ENCODE data around the gene ITPR1. TPM values are rescaled to one million over a fixed set of nuclear protein-coding genes. Genes with fewer than 3 reads are reported as not detected.

Gene ITPR1
- total RNA-seq, 1 experiment from 2014 or later, result 48.5 TPM

GRCh38 chr3:4795905-4796304 lies 302.8 kb downstream of the ITPR1 start:
- Histone ChIP-seq H3K4me1 (ENCODE audit: insufficient read depth, low read length) (no peaks in the 10 kb centered on the region), H3F3A (ENCODE audit: low read length, unreplicated experiment) (no peaks in the 10 kb centered on the region), H3K79me2 (ENCODE audit: low read length) (no peaks in the 10 kb centered on the region), H3K27ac (ENCODE audit: low read length) (no peak overlapping the region), H3K9ac (ENCODE audit: low read length) (no peak overlapping the region), H4K20me1 (ENCODE audit: low read length) (no peaks in the 10 kb centered on the region), H3K9me2 (replicated peaks; ENCODE audit: low read length) (no peaks in the 10 kb centered on the region), H3K36me3 (ENCODE audit: low read depth, low read length) (peaks cover 18% of the 10 kb centered on the region; the same call in 1 of the 2 replicates), H3K27me3 (ENCODE audit: low read length) (no peaks in the 10 kb centered on the region), H2AFZ (ENCODE audit: low read length) (no peak overlapping the region), H3K4me2 (ENCODE audit: low read length) (no peak overlapping the region), H3K9me3 (ENCODE audit: low read length) (no peaks in the 10 kb centered on the region; the same call in 1 of the 2 replicates), H3K4me3 (ENCODE audit: low read length) (no peak overlapping the region)
- ATAC-seq, result no peak
- DNase-seq, result peak; percentile 23
- ChIA-PET CTCF (no interaction called here), POLR2A (ENCODE audit: unreplicated experiment) (interaction anchor here (0.7 kb wide), 1 partner anchor 45 kb away, joined by 3 read pairs; no protein-coding TSS in a partner anchor)
- intact Hi-C loops (cut with micrococcal nuclease), result no loop called here
- no TSS peak for BruUV-seq (replicated peaks)
- TF ChIP-seq CTCF (conservative IDR thresholded peaks at IDR 0.05; ENCODE audit: low read depth, low read length) (no peak), EZH2 (IDR thresholded peaks at IDR 0.05; ENCODE audit: low read length, unreplicated experiment) (no peak), EZH2phosphoT487 (IDR thresholded peaks at IDR 0.05; ENCODE audit: borderline replicate concordance, low read length) (no peak)

- no peak overlapping the region for H3K27ac ChIP-seq (ENCODE audit: low read length)
- CTCF ChIA-PET, result no interaction called here
Measured at GRCh38 chr3:4797201-4797705, 304.1 kb downstream of the ITPR1 start.

More at GRCh38 chr3:4797201-4797705, 304.1 kb downstream of the ITPR1 start:
- no peak for ATAC-seq
- TF ChIP-seq EZH2phosphoT487 (IDR thresholded peaks at IDR 0.05; ENCODE audit: borderline replicate concordance, low read length) (no peak), EZH2 (IDR thresholded peaks at IDR 0.05; ENCODE audit: low read length, unreplicated experiment) (no peak), CTCF (conservative IDR thresholded peaks at IDR 0.05; ENCODE audit: low read depth, low read length) (no peak)
- Histone ChIP-seq H3K4me1 (ENCODE audit: insufficient read depth, low read length) (no peaks in the 10 kb centered on the region), H3K9ac (ENCODE audit: low read length) (no peak overlapping the region), H3K36me3 (ENCODE audit: low read depth, low read length) (peaks cover 18% of the 10 kb centered on the region; the same call in 1 of the 2 replicates), H3K27me3 (ENCODE audit: low read length) (no peaks in the 10 kb centered on the region), H3F3A (ENCODE audit: low read length, unreplicated experiment) (no peaks in the 10 kb centered on the region), H4K20me1 (ENCODE audit: low read length) (no peaks in the 10 kb centered on the region), H3K4me3 (ENCODE audit: low read length) (no peak overlapping the region), H3K9me3 (ENCODE audit: low read length) (no peaks in the 10 kb centered on the region; the same call in 1 of the 2 replicates), H3K4me2 (ENCODE audit: low read length) (no peak overlapping the region), H3K79me2 (ENCODE audit: low read length) (no peaks in the 10 kb centered on the region), H3K9me2 (replicated peaks; ENCODE audit: low read length) (no peaks in the 10 kb centered on the region), H2AFZ (ENCODE audit: low read length) (no peak overlapping the region)
- intact Hi-C loops (cut with micrococcal nuclease), result no loop called here
- no peak for DNase-seq
- POLR2A ChIA-PET (ENCODE audit: unreplicated experiment), result no interaction called here
- BruUV-seq (replicated peaks), result no TSS peak
